Fibroblast of lung (primary cell): ENCODE results near the gene SLC8A3.

ENCODE experiments used
- EZH2 ChIP-seq: IDR thresholded peaks from 2 replicates; pipeline ENCODE4 v1.5.1; 2012; ENCODE audit warnings: low read length, control low read depth, mild to moderate bottlenecking; ENCODE audit errors: missing control alignments
- TF ChIP-seq, protein P1 (sequence below), 2 donors: IDR thresholded peaks in 1 of 2; conservative IDR thresholded peaks in 1 of 2; 1 replicate in 1 of 2; 2 replicates in 1 of 2; pipeline ENCODE4 v1.5.1; 2011 to 2012; ENCODE audit warnings: low read length in 2 of 2, control low read depth in 1 of 2, inconsistent platforms in 1 of 2, low read depth in 1 of 2, mild to moderate bottlenecking in 1 of 2

DNA sequence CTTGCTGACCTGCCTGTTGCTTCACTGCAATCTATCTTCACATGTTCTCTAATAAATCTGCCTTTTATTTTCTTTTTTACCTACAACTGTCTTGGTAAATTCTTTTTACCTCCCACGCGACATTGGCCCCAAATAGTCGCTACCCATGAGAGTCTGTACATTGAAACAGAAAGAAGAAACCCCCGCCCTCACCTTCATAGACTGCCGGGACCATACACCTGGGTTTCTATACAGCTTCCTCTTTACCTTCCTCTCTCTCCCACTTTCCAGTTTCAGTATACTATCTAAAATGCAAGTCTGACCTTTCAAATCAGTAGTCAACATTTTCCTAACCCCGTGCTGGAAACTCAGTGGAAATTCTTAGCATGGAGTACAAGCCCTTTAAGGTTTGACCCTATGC is 4.8 kb downstream of the SLC8A3 start:
- TF ChIP-seq, protein P1, sequence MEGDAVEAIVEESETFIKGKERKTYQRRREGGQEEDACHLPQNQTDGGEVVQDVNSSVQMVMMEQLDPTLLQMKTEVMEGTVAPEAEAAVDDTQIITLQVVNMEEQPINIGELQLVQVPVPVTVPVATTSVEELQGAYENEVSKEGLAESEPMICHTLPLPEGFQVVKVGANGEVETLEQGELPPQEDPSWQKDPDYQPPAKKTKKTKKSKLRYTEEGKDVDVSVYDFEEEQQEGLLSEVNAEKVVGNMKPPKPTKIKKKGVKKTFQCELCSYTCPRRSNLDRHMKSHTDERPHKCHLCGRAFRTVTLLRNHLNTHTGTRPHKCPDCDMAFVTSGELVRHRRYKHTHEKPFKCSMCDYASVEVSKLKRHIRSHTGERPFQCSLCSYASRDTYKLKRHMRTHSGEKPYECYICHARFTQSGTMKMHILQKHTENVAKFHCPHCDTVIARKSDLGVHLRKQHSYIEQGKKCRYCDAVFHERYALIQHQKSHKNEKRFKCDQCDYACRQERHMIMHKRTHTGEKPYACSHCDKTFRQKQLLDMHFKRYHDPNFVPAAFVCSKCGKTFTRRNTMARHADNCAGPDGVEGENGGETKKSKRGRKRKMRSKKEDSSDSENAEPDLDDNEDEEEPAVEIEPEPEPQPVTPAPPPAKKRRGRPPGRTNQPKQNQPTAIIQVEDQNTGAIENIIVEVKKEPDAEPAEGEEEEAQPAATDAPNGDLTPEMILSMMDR (conservative IDR thresholded peaks at IDR 0.05 in 1 of 2, IDR thresholded peaks at IDR 0.05 in 1 of 2; ENCODE audit: low read depth in 1 of 2, low read length in 2 of 2): no peak
- no peak for TF ChIP-seq EZH2
